Natural killer cell treated with Interleukin-12 subunit alpha and Interleukin-12 subunit beta and Interleukin-15 and Interleukin-18, amount 100 ng/mL, for 72 hours (primary cell): ENCODE results near the gene FHL2. TPM values are rescaled to one million over a fixed set of nuclear protein-coding genes. Genes with fewer than 3 reads are reported as not detected.

ENCODE experiments used
- ATAC-seq, 2 donors: fragments of 150-1000 bp; cut with Tn5 transposase in 1 of 2; sonication (Bioruptor Pico), chemical (Tn5 transposase) in 1 of 2; 2 replicates each; pipeline ENCODE4 v1.10.0; 2021
- DNase-seq: peaks from one replicate; pipeline ENCODE4 v3.0.0; 2022; ENCODE audit warnings: low spot score
- H3K27ac Mint-ChIP-seq, 2 donors: 1 replicate in 1 of 2; 2 replicates in 1 of 2; pipeline ENCODE4 v1.8.0; 2022; ENCODE audit warnings: mixed read lengths in 2 of 2, mild to moderate bottlenecking in 1 of 2, moderate library complexity in 1 of 2
- H3K27me3 Mint-ChIP-seq, 2 donors: 1 replicate in 1 of 2; 2 replicates in 1 of 2; pipeline ENCODE4 v1.8.0; 2022; ENCODE audit warnings: mixed read lengths in 2 of 2
- H3K36me3 Mint-ChIP-seq: one replicate; pipeline ENCODE4 v1.8.0; 2022; ENCODE audit warnings: mixed read lengths
- H3K4me1 Mint-ChIP-seq, 2 donors: 1 replicate in 1 of 2; 2 replicates in 1 of 2; pipeline ENCODE4 v1.8.0; 2022; ENCODE audit warnings: low read depth in 2 of 2, mixed read lengths in 2 of 2, mild to moderate bottlenecking in 1 of 2
- H3K4me3 Mint-ChIP-seq: one replicate; pipeline ENCODE4 v1.8.0; 2022; ENCODE audit warnings: mixed read lengths
- H3K9me3 Mint-ChIP-seq: 2 replicates; pipeline ENCODE4 v1.8.0; 2022; ENCODE audit warnings: mixed read lengths
- total RNA-seq, 2 donors: library from RNA; stranded (reverse); gene quantifications; one replicate each; pipeline ENCODE4 v1.2.3, GENCODE V29; 2022

FHL2 gene
- total RNA-seq = under 1 TPM in 1 of 2 donors, not detected in 1; 0.95 TPM

- H3K9me3 Mint-ChIP-seq = no peaks in the 10 kb centered on the region
- H3K4me3 Mint-ChIP-seq = peak within 1 kb of the TSS; percentile 45
- no peaks in the 10 kb centered on the region for H3K4me1 Mint-ChIP-seq
- peaks cover 26% of the 10 kb centered on the region in 2 donors for H3K27me3 Mint-ChIP-seq
- DNase-seq = peak; percentile 70
- no peak within 1 kb of the TSS for H3K27ac Mint-ChIP-seq
- H3K36me3 Mint-ChIP-seq = no peaks in the 10 kb centered on the region
- ATAC-seq = peak; percentile 93 to 98
Observed at GRCh38 chr2:105398336-105399206, at the start of gene FHL2. FHL2 (minus strand) TSS chr2:105399051; CDS start chr2:105386516, 12,535 bp downstream.

GRCh38 chr2:105447476-105447875 is 48.6 kb upstream of the FHL2 start:
- no peak for ATAC-seq
- peaks cover 11 to 23% of the 10 kb centered on the region in 2 donors for H3K27me3 Mint-ChIP-seq
- no peaks in the 10 kb centered on the region for H3K4me1 Mint-ChIP-seq
- no peak overlapping the region for H3K4me3 Mint-ChIP-seq
- no peak for DNase-seq
- no peaks in the 10 kb centered on the region for H3K36me3 Mint-ChIP-seq
- no peak overlapping the region for H3K27ac Mint-ChIP-seq
- no peaks in the 10 kb centered on the region for H3K9me3 Mint-ChIP-seq

- Mint-ChIP-seq H3K27me3 (peaks cover 11 to 23% of the 10 kb centered on the region in 2 donors), H3K27ac (no peak overlapping the region), H3K4me1 (no peaks in the 10 kb centered on the region), H3K9me3 (no peaks in the 10 kb centered on the region), H3K4me3 (no peak overlapping the region), H3K36me3 (no peaks in the 10 kb centered on the region)
- DNase-seq = no peak
- no peak for ATAC-seq
Observed at GRCh38 chr2:105446501-105446900, 47.6 kb upstream of the FHL2 start.

- Mint-ChIP-seq H3K9me3 (no peaks in the 10 kb centered on the region), H3K36me3 (no peaks in the 10 kb centered on the region), H3K27me3 (peaks cover 11 to 23% of the 10 kb centered on the region in 2 donors), H3K4me1 (no peaks in the 10 kb centered on the region), H3K4me3 (no peak overlapping the region), H3K27ac (no peak overlapping the region)
- ATAC-seq = no peak
- no peak for DNase-seq
Observed at GRCh38 chr2:105445976-105446375, 47.1 kb upstream of the FHL2 start.

GRCh38 chr2:105445498-105445897 is 46.6 kb upstream of the FHL2 start:
- ATAC-seq = no peak
- Mint-ChIP-seq H3K4me3 (no peak overlapping the region), H3K36me3 (no peaks in the 10 kb centered on the region), H3K9me3 (no peaks in the 10 kb centered on the region), H3K27ac (no peak overlapping the region), H3K4me1 (no peaks in the 10 kb centered on the region), H3K27me3 (peaks cover 11 to 19% of the 10 kb centered on the region in 2 donors)
- DNase-seq = no peak

GRCh38 chr2:105443617-105444598 is 45.1 kb upstream of the FHL2 start:
- no peaks in the 10 kb centered on the region for H3K36me3 Mint-ChIP-seq
- H3K27me3 Mint-ChIP-seq = peaks cover 6 to 15% of the 10 kb centered on the region in 2 donors
- H3K9me3 Mint-ChIP-seq = no peaks in the 10 kb centered on the region
- no peak overlapping the region for H3K4me3 Mint-ChIP-seq
- DNase-seq = no peak
- no peak overlapping the region for H3K27ac Mint-ChIP-seq
- ATAC-seq = peak; percentile 8 to 17
- H3K4me1 Mint-ChIP-seq = no peaks in the 10 kb centered on the region

- peaks cover 0 to 15% of the 10 kb centered on the region in 2 donors for H3K27me3 Mint-ChIP-seq
- no peak overlapping the region for H3K4me3 Mint-ChIP-seq
- H3K27ac Mint-ChIP-seq = no peak overlapping the region
- DNase-seq (no peak), ATAC-seq (peak in 1 of 2 donors; percentile 41)
- H3K4me1 Mint-ChIP-seq = no peaks in the 10 kb centered on the region
- H3K36me3 Mint-ChIP-seq = no peaks in the 10 kb centered on the region
- H3K9me3 Mint-ChIP-seq = no peaks in the 10 kb centered on the region
Observed at GRCh38 chr2:105442721-105443120, 43.9 kb upstream of the FHL2 start.

GRCh38 chr2:105442056-105442455 is 43.2 kb upstream of the FHL2 start:
- DNase-seq = no peak
- no peak overlapping the region for H3K27ac Mint-ChIP-seq
- peaks cover 0 to 9% of the 10 kb centered on the region in 2 donors for H3K27me3 Mint-ChIP-seq
- no peak for ATAC-seq
- no peaks in the 10 kb centered on the region for H3K4me1 Mint-ChIP-seq
- H3K36me3 Mint-ChIP-seq = no peaks in the 10 kb centered on the region
- H3K9me3 Mint-ChIP-seq = no peaks in the 10 kb centered on the region
- no peak overlapping the region for H3K4me3 Mint-ChIP-seq

GRCh38 chr2:105439141-105439540 is 40.3 kb upstream of the FHL2 start:
- Mint-ChIP-seq H3K9me3 (no peaks in the 10 kb centered on the region), H3K36me3 (no peaks in the 10 kb centered on the region)

GRCh38 chr2:105438104-105438929 is 39.5 kb upstream of the FHL2 start:
- H3K4me1 Mint-ChIP-seq = no peaks in the 10 kb centered on the region
- ATAC-seq = peak in 1 of 2 donors; percentile 27
- H3K9me3 Mint-ChIP-seq = no peaks in the 10 kb centered on the region
- H3K4me3 Mint-ChIP-seq = no peak overlapping the region
- no peak overlapping the region for H3K27ac Mint-ChIP-seq
- H3K27me3 Mint-ChIP-seq = peaks cover 5 to 20% of the 10 kb centered on the region in 2 donors
- DNase-seq = no peak
- H3K36me3 Mint-ChIP-seq = no peaks in the 10 kb centered on the region

More at GRCh38 chr2:105439141-105439540, 40.3 kb upstream of the FHL2 start:
- no peak for ATAC-seq
- DNase-seq = no peak
- Mint-ChIP-seq H3K4me3 (no peak overlapping the region), H3K4me1 (no peaks in the 10 kb centered on the region), H3K27me3 (peaks cover 4 to 14% of the 10 kb centered on the region in 2 donors), H3K27ac (no peak overlapping the region)

- Mint-ChIP-seq H3K36me3 (no peaks in the 10 kb centered on the region), H3K4me3 (no peak overlapping the region), H3K27ac (no peak overlapping the region), H3K27me3 (peaks cover 5 to 20% of the 10 kb centered on the region in 2 donors), H3K4me1 (no peaks in the 10 kb centered on the region), H3K9me3 (no peaks in the 10 kb centered on the region)
- ATAC-seq = no peak
- no peak for DNase-seq
Observed at GRCh38 chr2:105437708-105438103, 38.9 kb upstream of the FHL2 start.

- Mint-ChIP-seq H3K27me3 (peaks cover 12 to 20% of the 10 kb centered on the region in 2 donors), H3K27ac (no peak overlapping the region), H3K9me3 (no peaks in the 10 kb centered on the region), H3K4me3 (no peak overlapping the region), H3K4me1 (no peaks in the 10 kb centered on the region), H3K36me3 (no peaks in the 10 kb centered on the region)
- ATAC-seq (no peak), DNase-seq (no peak)
Observed at GRCh38 chr2:105432749-105433148, 33.9 kb upstream of the FHL2 start.

GRCh38 chr2:105432044-105432399 is 33.2 kb upstream of the FHL2 start:
- H3K27ac Mint-ChIP-seq = no peak overlapping the region
- no peak for DNase-seq
- H3K4me1 Mint-ChIP-seq = peaks cover 4 to 5% of the 10 kb centered on the region in 2 donors
- H3K4me3 Mint-ChIP-seq = no peak overlapping the region
- H3K27me3 Mint-ChIP-seq = peaks cover 12 to 20% of the 10 kb centered on the region in 2 donors
- H3K9me3 Mint-ChIP-seq = no peaks in the 10 kb centered on the region
- no peaks in the 10 kb centered on the region for H3K36me3 Mint-ChIP-seq
- no peak for ATAC-seq
